ENCODE data around the gene SMIM36. TPM values are rescaled to one million over a fixed set of nuclear protein-coding genes. Genes with fewer than 3 reads are reported as not detected.

Gene SMIM36
- total RNA-seq, 1 donor from 2014 or later = not detected

GRCh38 chr17:55484575-55484974, 26.7 kb downstream of the SMIM36 start:
- H3K27ac Mint-ChIP-seq = no peak overlapping the region
- no peak overlapping the region for H3K4me3 Mint-ChIP-seq
- H3K9me3 Mint-ChIP-seq = no peaks in the 10 kb centered on the region
- DNase-seq (ENCODE audit: low spot score in 2 of 2, unreplicated experiment in 2 of 2) = no peak
- H3K27me3 Mint-ChIP-seq (ENCODE audit: low read depth) = no peaks in the 10 kb centered on the region
- TF ChIP-seq CTCF (IDR thresholded peaks at IDR 0.05; ENCODE audit: unreplicated experiment) = no peak
- no peaks in the 10 kb centered on the region for H3K36me3 Mint-ChIP-seq
- H3K4me1 Mint-ChIP-seq = peaks cover 20% of the 10 kb centered on the region

- Mint-ChIP-seq H3K4me1 (peaks cover 14% of the 10 kb centered on the region), H3K4me3 (no peak overlapping the region), H3K27ac (no peak overlapping the region), H3K9me3 (no peaks in the 10 kb centered on the region), H3K27me3 (ENCODE audit: low read depth) (no peaks in the 10 kb centered on the region), H3K36me3 (no peaks in the 10 kb centered on the region)
- TF ChIP-seq CTCF (IDR thresholded peaks at IDR 0.05; ENCODE audit: unreplicated experiment) = no peak
- DNase-seq (ENCODE audit: low spot score in 2 of 2, unreplicated experiment in 2 of 2) = no peak
These were observed 28.5 kb downstream of the SMIM36 start for GRCh38 chr17:55482591-55483389.

- DNase-seq (ENCODE audit: low spot score in 2 of 2, unreplicated experiment in 2 of 2) = no peak
- H3K36me3 Mint-ChIP-seq = no peaks in the 10 kb centered on the region
- TF ChIP-seq CTCF (IDR thresholded peaks at IDR 0.05; ENCODE audit: unreplicated experiment) = no peak
- H3K27me3 Mint-ChIP-seq (ENCODE audit: low read depth) = no peaks in the 10 kb centered on the region
- H3K4me1 Mint-ChIP-seq = peaks cover 4% of the 10 kb centered on the region
- no peaks in the 10 kb centered on the region for H3K9me3 Mint-ChIP-seq
- no peak overlapping the region for H3K4me3 Mint-ChIP-seq
- no peak overlapping the region for H3K27ac Mint-ChIP-seq
These were observed 30.5 kb downstream of the SMIM36 start for GRCh38 chr17:55480631-55481315.

- H3K27me3 Mint-ChIP-seq (ENCODE audit: low read depth) = no peaks in the 10 kb centered on the region
- H3K36me3 Mint-ChIP-seq = no peaks in the 10 kb centered on the region
- no peak overlapping the region for H3K4me3 Mint-ChIP-seq
- no peaks in the 10 kb centered on the region for H3K9me3 Mint-ChIP-seq
- H3K4me1 Mint-ChIP-seq = peaks cover 4% of the 10 kb centered on the region
- H3K27ac Mint-ChIP-seq = no peak overlapping the region
- DNase-seq (ENCODE audit: low spot score in 2 of 2, unreplicated experiment in 2 of 2) = no peak
- no peak for TF ChIP-seq CTCF (IDR thresholded peaks at IDR 0.05; ENCODE audit: unreplicated experiment)
These were observed 31.3 kb downstream of the SMIM36 start for GRCh38 chr17:55479903-55480302.

GRCh38 chr17:55478971-55479370, 32.3 kb downstream of the SMIM36 start:
- H3K27ac Mint-ChIP-seq = no peak overlapping the region
- DNase-seq (ENCODE audit: low spot score in 2 of 2, unreplicated experiment in 2 of 2) = no peak
- TF ChIP-seq CTCF (IDR thresholded peaks at IDR 0.05; ENCODE audit: unreplicated experiment) = no peak
- H3K27me3 Mint-ChIP-seq (ENCODE audit: low read depth) = no peaks in the 10 kb centered on the region
- H3K4me3 Mint-ChIP-seq = no peak overlapping the region
- H3K9me3 Mint-ChIP-seq = no peaks in the 10 kb centered on the region
- no peaks in the 10 kb centered on the region for H3K36me3 Mint-ChIP-seq
- H3K4me1 Mint-ChIP-seq = peaks cover 4% of the 10 kb centered on the region
